Endothelial cell of umbilical vein (primary cell): ENCODE results near the gene ZFR. TPM values are rescaled to one million over a fixed set of nuclear protein-coding genes. Genes with fewer than 3 reads are reported as not detected.

ENCODE experiments used
- BruUV-seq: library from RNA; stranded (reverse); fragments of 400-500 nt; replicated peaks from 2 replicates; lab custom pipeline; 2021; lab: Mats Ljungman, UMichigan
- CTCF ChIA-PET: fragments of 300-600, 350-600 bp; sonication (Branson Sonifier 250); formaldehyde crosslinking; loops from one replicate; lab custom pipeline; 2021; ENCODE audit warnings: antibody characterized with exemption, inconsistent platforms; lab: Charles Lee
- POLR2A ChIA-PET: fragments of 300-600, 350-600 bp; sonication (Branson Sonifier 250); formaldehyde crosslinking; loops from one replicate; lab custom pipeline; 2021; ENCODE audit warnings: antibody characterized with exemption, inconsistent platforms; lab: Charles Lee
- DNase-seq: peaks from one replicate; pipeline ENCODE4 v3.0.0-alpha.2; 2011; ENCODE audit warnings: low read depth, low spot score
- FAIRE-seq: peaks from 2 replicates; lab custom pipeline; 2011; peaks lifted over from hg19 to GRCh38; lab: Jason Lieb, UNC
- H2AFZ ChIP-seq: 2 replicates; pipeline ENCODE4 v1.6.0; 2012; ENCODE audit warnings: low read depth, low read length, control low read depth, inconsistent platforms
- H3K27ac ChIP-seq: 2 replicates; pipeline ENCODE4 v1.5.1; 2011; ENCODE audit warnings: low read depth, mild to moderate bottlenecking, control low read depth, low read length, moderate library complexity; ENCODE audit not compliant: insufficient read depth
- H3K27me3 ChIP-seq, 2 experiments: 2 replicates each; pipeline versions ENCODE4 v1.6.0 to v1.6.1; 2011; ENCODE audit warnings: low read length in 2 of 2, mixed read lengths in 1 of 2; ENCODE audit not compliant: control insufficient read depth in 2 of 2, insufficient read depth in 2 of 2
- H3K36me3 ChIP-seq, 2 experiments: 2 replicates in 1 of 2; 3 replicates in 1 of 2; pipeline ENCODE4 v1.5.1; 2011; ENCODE audit warnings: low read length in 2 of 2, mild to moderate bottlenecking in 1 of 2, moderate library complexity in 1 of 2; ENCODE audit not compliant: control insufficient read depth in 2 of 2, insufficient read depth in 2 of 2; ENCODE audit errors: extremely low read depth in 1 of 2
- H3K4me1 ChIP-seq: 3 replicates; pipeline ENCODE4 v1.5.1; 2011; ENCODE audit warnings: mild to moderate bottlenecking, low read length; ENCODE audit not compliant: control insufficient read depth, insufficient read depth; ENCODE audit errors: extremely low read depth
- H3K4me2 ChIP-seq: 2 replicates; pipeline ENCODE4 v1.6.1; 2011; ENCODE audit warnings: low read length, control low read depth, mixed read lengths; ENCODE audit not compliant: insufficient read depth
- H3K4me3 ChIP-seq, 3 experiments: fragments of 200-600 bp in 1 of 3; sonication (generic), shearing (Covaris generic) in 1 of 3; replicated peaks in 1 of 3; 2 replicates each; pipeline ENCODE4 v1.5.1; 2011 to 2016; ENCODE audit warnings: control low read depth in 3 of 3, low read length in 3 of 3, mild to moderate bottlenecking in 2 of 3, inconsistent platforms in 1 of 3, low read depth in 1 of 3, moderate library complexity in 1 of 3; ENCODE audit not compliant: insufficient read depth in 1 of 3
- H3K79me2 ChIP-seq: 2 replicates; pipeline ENCODE4 v1.6.0; 2012; ENCODE audit warnings: low read length, inconsistent platforms; ENCODE audit not compliant: control insufficient read depth, insufficient read depth
- H3K9ac ChIP-seq: replicated peaks from 2 replicates; pipeline ENCODE3; 2011; ENCODE audit warnings: low read length, control low read depth; ENCODE audit not compliant: insufficient read depth; ENCODE audit errors: extremely low read depth
- H3K9me1 ChIP-seq: replicated peaks from 3 replicates; pipeline ENCODE4 v1.6.0; 2011; ENCODE audit warnings: mild to moderate bottlenecking, low read length; ENCODE audit not compliant: control insufficient read depth, insufficient read depth; ENCODE audit errors: extremely low read depth
- H3K9me3 ChIP-seq: replicated peaks from 2 replicates; pipeline ENCODE4 v1.5.1; 2012; ENCODE audit warnings: low read length, inconsistent platforms; ENCODE audit not compliant: control insufficient read depth, insufficient read depth
- H4K20me1 ChIP-seq: replicated peaks from 2 replicates; pipeline ENCODE3; 2011; ENCODE audit warnings: mild to moderate bottlenecking, low read length; ENCODE audit not compliant: control insufficient read depth, insufficient read depth; ENCODE audit errors: extremely low read depth
- EZH2 ChIP-seq: IDR thresholded peaks from 2 replicates; pipeline ENCODE4 v1.6.1; 2012; ENCODE audit warnings: borderline replicate concordance, low read depth, mild to moderate bottlenecking, moderate library complexity, low read length, inconsistent platforms; ENCODE audit not compliant: severe bottlenecking
- FOS ChIP-seq: IDR thresholded peaks from 2 replicates; pipeline ENCODE4 v1.6.1; 2011; ENCODE audit warnings: mild to moderate bottlenecking, low read length, moderate library complexity, borderline replicate concordance; ENCODE audit not compliant: insufficient read depth
- GATA2 ChIP-seq: IDR thresholded peaks from 2 replicates; pipeline ENCODE4 v1.7.0; 2011; ENCODE audit warnings: low read depth, mild to moderate bottlenecking, moderate library complexity, mixed read lengths, low read length; ENCODE audit not compliant: insufficient read length, insufficient read depth
- JUN ChIP-seq: IDR thresholded peaks from 2 replicates; pipeline ENCODE4 v1.6.1; 2011; ENCODE audit warnings: borderline replicate concordance, low read depth; ENCODE audit not compliant: insufficient read length, insufficient read depth
- MYC ChIP-seq: IDR thresholded peaks from one replicate; pipeline ENCODE4 v1.6.1; 2011; ENCODE audit warnings: mild to moderate bottlenecking, low read depth, low read length
- POLR2A ChIP-seq: IDR thresholded peaks from 2 replicates; pipeline ENCODE4 v1.6.1; 2012; ENCODE audit warnings: low read depth, mild to moderate bottlenecking, control low read depth, low read length
- POLR2AphosphoS5 ChIP-seq: IDR thresholded peaks from 2 replicates; pipeline ENCODE4 v1.6.1; 2012; ENCODE audit warnings: low read depth, mild to moderate bottlenecking, control low read depth, low read length, moderate library complexity; ENCODE audit not compliant: insufficient read depth
- dilution Hi-C: fragments of 300-500 bp; cut with MboI; formaldehyde crosslinking; loops from one replicate; pipeline ENCODE4 v1.15.0; 2019; ENCODE audit warnings: low sequenced_read_pairs; ENCODE audit not compliant: extremely low pct_ligation_motif_present
- intact Hi-C: fragments of 100-400 bp; cut with micrococcal nuclease; formaldehyde crosslinking; loops from one replicate; pipeline ENCODE4 v1.10.0; 2022
- polyA plus RNA-seq, 4 experiments: library from polyadenylated mRNA; depleted of rRNA in 3 of 4; stranded (reverse) in 3 of 4; unstranded in 1 of 4; fragments of >200 nt; gene quantifications; 2 replicates each; pipeline versions ENCODE4 v1.2.1 to v1.2.3, GENCODE V29; 2011 to 2012; ENCODE audit warnings: missing spikeins in 1 of 4
- total RNA-seq: library from RNA; stranded (reverse); gene quantifications from 2 replicates; pipeline ENCODE4 v1.2.3, GENCODE V29; 2021
- TF ChIP-seq, protein P1 (sequence below): IDR thresholded peaks from 2 replicates; pipeline ENCODE4 v1.6.1; 2011; ENCODE audit not compliant: insufficient read depth, insufficient read length
- TF ChIP-seq, protein P2 (sequence below), 2 donors: IDR thresholded peaks; 1 replicate in 1 of 2; 2 replicates in 1 of 2; pipeline ENCODE4 v1.5.1; 2011; ENCODE audit warnings: low read length in 2 of 2, mild to moderate bottlenecking in 2 of 2, moderate library complexity in 2 of 2, control low read depth in 1 of 2, inconsistent platforms in 1 of 2, low read depth in 1 of 2; ENCODE audit not compliant: insufficient read depth in 1 of 2; ENCODE audit errors: extremely low read depth in 1 of 2

Gene ZFR
- total and polyA plus RNA-seq, 2 donors (not counting 3 experiments of a cell fraction or from before 2014, with no cell fraction given), result 60.1 to 79.4 TPM

DNA sequence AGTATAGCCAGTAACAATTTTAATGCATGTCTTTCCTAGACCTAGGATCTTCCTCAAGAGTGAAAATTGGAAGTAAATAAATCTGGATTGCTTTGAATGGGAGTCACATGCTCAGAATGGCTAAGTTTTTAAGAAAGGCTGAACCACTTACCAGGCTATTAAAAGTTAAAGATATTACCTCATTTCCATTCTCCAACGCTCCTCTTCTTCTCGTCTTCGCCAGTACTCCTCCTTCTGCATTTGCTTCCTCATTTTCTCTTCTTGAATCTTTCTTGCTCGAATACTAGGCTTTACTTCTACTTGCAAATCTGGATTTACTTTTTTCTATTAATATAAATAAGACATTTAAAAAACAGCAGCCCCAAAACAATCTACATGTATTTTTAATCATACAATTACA is 49.6 kb downstream of the ZFR start:
- BruUV-seq, result no TSS peak
- H3K4me3 ChIP-seq, result no peak overlapping the region
- no peak for FAIRE-seq
- DNase-seq, result no peak
- TF ChIP-seq POLR2A, result no peak
- TF ChIP-seq FOS, result no peak
- no peak for TF ChIP-seq JUN
- no peak for TF ChIP-seq EZH2
- TF ChIP-seq, protein P1, sequence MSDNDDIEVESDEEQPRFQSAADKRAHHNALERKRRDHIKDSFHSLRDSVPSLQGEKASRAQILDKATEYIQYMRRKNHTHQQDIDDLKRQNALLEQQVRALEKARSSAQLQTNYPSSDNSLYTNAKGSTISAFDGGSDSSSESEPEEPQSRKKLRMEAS, result no peak
- TF ChIP-seq GATA2, result no peak
- no peak for TF ChIP-seq MYC
- TF ChIP-seq, protein P2, sequence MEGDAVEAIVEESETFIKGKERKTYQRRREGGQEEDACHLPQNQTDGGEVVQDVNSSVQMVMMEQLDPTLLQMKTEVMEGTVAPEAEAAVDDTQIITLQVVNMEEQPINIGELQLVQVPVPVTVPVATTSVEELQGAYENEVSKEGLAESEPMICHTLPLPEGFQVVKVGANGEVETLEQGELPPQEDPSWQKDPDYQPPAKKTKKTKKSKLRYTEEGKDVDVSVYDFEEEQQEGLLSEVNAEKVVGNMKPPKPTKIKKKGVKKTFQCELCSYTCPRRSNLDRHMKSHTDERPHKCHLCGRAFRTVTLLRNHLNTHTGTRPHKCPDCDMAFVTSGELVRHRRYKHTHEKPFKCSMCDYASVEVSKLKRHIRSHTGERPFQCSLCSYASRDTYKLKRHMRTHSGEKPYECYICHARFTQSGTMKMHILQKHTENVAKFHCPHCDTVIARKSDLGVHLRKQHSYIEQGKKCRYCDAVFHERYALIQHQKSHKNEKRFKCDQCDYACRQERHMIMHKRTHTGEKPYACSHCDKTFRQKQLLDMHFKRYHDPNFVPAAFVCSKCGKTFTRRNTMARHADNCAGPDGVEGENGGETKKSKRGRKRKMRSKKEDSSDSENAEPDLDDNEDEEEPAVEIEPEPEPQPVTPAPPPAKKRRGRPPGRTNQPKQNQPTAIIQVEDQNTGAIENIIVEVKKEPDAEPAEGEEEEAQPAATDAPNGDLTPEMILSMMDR (IDR thresholded peaks at IDR 0.05; ENCODE audit: extremely low read depth in 1 of 2, insufficient read depth in 1 of 2, low read depth in 1 of 2, low read length in 2 of 2), result no peak
- no peak for TF ChIP-seq POLR2AphosphoS5
- H3K79me2 ChIP-seq, result no peaks in the 10 kb centered on the region
- no peak overlapping the region for H3K4me2 ChIP-seq
- H3K36me3 ChIP-seq, result peaks cover 10 to 38% of the 10 kb centered on the region in 2 experiments
- H3K9me1 ChIP-seq, result no peaks in the 10 kb centered on the region
- intact Hi-C loops (no loop called here), dilution Hi-C loops (no loop called here)
- H3K9me3 ChIP-seq, result no peaks in the 10 kb centered on the region
- H3K9ac ChIP-seq, result no peak overlapping the region
- POLR2A ChIA-PET, result no interaction called here
- H3K27me3 ChIP-seq, result no peaks in the 10 kb centered on the region
- H3K27ac ChIP-seq, result no peak overlapping the region
- no peak overlapping the region for H2AFZ ChIP-seq
- H4K20me1 ChIP-seq, result no peaks in the 10 kb centered on the region
- no peaks in the 10 kb centered on the region for H3K4me1 ChIP-seq
- CTCF ChIA-PET, result no interaction called here
